ENCODE data around the gene TENT5C.

DNA sequence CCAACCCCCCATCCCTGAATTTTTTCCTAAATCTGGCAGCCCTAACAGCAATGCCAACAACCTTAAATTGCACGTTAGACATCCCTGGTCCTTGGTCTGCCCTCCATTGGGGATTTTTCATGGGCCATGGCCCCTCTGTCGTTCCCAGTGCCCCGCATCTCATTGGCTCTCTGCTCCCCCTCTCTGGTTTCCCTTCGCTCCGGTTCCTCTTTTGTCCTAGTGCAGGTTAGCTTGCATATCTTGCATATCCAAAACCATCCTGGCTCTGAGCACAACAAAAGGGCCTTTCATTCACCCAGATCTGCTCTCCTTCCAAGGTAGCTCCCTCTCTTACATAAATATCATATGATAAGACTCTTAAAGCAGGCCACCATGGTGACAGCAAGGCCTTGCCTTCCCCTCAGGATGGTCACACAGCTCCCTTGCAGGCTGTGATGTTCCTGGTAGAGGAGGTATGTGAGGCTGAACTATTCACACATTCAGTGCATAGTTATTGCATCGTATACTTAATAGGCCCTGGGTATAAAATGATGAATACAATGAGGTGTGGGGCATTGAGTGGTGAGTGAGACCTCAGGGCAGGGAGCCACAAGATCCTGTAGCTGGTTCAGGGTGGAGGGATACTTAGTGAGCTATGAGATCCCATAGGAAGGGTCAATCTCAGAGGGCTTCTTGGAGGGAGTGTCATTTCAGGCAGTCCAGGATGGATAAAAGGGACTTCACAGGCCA lies 45.2 kb downstream of the TENT5C start:
- TF ChIP-seq, protein P1, sequence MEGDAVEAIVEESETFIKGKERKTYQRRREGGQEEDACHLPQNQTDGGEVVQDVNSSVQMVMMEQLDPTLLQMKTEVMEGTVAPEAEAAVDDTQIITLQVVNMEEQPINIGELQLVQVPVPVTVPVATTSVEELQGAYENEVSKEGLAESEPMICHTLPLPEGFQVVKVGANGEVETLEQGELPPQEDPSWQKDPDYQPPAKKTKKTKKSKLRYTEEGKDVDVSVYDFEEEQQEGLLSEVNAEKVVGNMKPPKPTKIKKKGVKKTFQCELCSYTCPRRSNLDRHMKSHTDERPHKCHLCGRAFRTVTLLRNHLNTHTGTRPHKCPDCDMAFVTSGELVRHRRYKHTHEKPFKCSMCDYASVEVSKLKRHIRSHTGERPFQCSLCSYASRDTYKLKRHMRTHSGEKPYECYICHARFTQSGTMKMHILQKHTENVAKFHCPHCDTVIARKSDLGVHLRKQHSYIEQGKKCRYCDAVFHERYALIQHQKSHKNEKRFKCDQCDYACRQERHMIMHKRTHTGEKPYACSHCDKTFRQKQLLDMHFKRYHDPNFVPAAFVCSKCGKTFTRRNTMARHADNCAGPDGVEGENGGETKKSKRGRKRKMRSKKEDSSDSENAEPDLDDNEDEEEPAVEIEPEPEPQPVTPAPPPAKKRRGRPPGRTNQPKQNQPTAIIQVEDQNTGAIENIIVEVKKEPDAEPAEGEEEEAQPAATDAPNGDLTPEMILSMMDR (conservative IDR thresholded peaks at IDR 0.05): no peak
- TF ChIP-seq ZFX (IDR thresholded peaks at IDR 0.05): no peak

All from C4-2B (cell line).